HEK293T (cell line): Measurements from ENCODE around the gene TKFC.

Source experiments
- CTCF ChIA-PET: fragments of 350-600 bp; formaldehyde crosslinking; extraction: SDS; loops from one replicate; lab custom pipeline; 2021; ENCODE audit warnings: antibody characterized with exemption, inconsistent platforms; lab: Yijun Ruan, JAX
- POLR2A ChIA-PET: fragments of 350-600 bp; formaldehyde crosslinking; extraction: SDS; loops from one replicate; lab custom pipeline; 2020; ENCODE audit warnings: antibody characterized with exemption, inconsistent platforms; lab: Yijun Ruan, JAX
- DNase-seq: peaks from one replicate; pipeline ENCODE4 v3.0.0; 2012; ENCODE audit warnings: mixed read lengths; ENCODE audit errors: extremely low spot score
- ARNT ChIP-seq: fragments of 450-650 bp; IDR thresholded peaks from 2 replicates; pipeline ENCODE4 v1.6.1; 2017; ENCODE audit warnings: mild to moderate bottlenecking
- BHLHE40 ChIP-seq: fragments of 450-650 bp; IDR thresholded peaks from 2 replicates; pipeline ENCODE4 v1.6.1; 2016; ENCODE audit warnings: mild to moderate bottlenecking, moderate library complexity, borderline replicate concordance
- CTBP1 ChIP-seq: fragments of 450-650 bp; IDR thresholded peaks from 2 replicates; pipeline ENCODE4 v1.6.1; 2016; ENCODE audit warnings: borderline replicate concordance
- ELF4 ChIP-seq: fragments of 450-650 bp; IDR thresholded peaks from 2 replicates; pipeline ENCODE4 v1.6.1; 2017; ENCODE audit warnings: antibody characterized with exemption
- FOXA1 ChIP-seq: fragments of 450-650 bp; IDR thresholded peaks from 2 replicates; pipeline ENCODE4 v1.6.1; 2016; ENCODE audit warnings: mild to moderate bottlenecking
- FOXK2 ChIP-seq: fragments of 450-650 bp; IDR thresholded peaks from 2 replicates; pipeline ENCODE4 v1.6.1; 2016; ENCODE audit warnings: mild to moderate bottlenecking
- FOXM1 ChIP-seq: fragments of 450-650 bp; IDR thresholded peaks from 2 replicates; pipeline ENCODE4 v1.6.1; 2017; ENCODE audit warnings: mild to moderate bottlenecking, borderline replicate concordance
- HDGF ChIP-seq: fragments of 450-650 bp; IDR thresholded peaks from 2 replicates; pipeline ENCODE4 v1.6.1; 2017; ENCODE audit warnings: antibody characterized with exemption, borderline replicate concordance
- L3MBTL2 ChIP-seq: fragments of 450-650 bp; conservative IDR thresholded peaks from 2 replicates; pipeline ENCODE4 v1.6.1; 2016; ENCODE audit warnings: mild to moderate bottlenecking
- LEF1 ChIP-seq: fragments of 450-650 bp; IDR thresholded peaks from 2 replicates; pipeline ENCODE4 v1.6.1; 2017; ENCODE audit warnings: mild to moderate bottlenecking, borderline replicate concordance
- NFRKB ChIP-seq: fragments of 450-650 bp; IDR thresholded peaks from 2 replicates; pipeline ENCODE4 v1.6.1; 2016; ENCODE audit warnings: mild to moderate bottlenecking, moderate library complexity
- SP1 ChIP-seq: fragments of 450-650 bp; IDR thresholded peaks from 2 replicates; pipeline ENCODE4 v1.6.1; 2017
- SUZ12 ChIP-seq: fragments of 450-650 bp; IDR thresholded peaks from 2 replicates; pipeline ENCODE4 v1.6.1; 2016; ENCODE audit warnings: mild to moderate bottlenecking
- TARDBP ChIP-seq: fragments of 450-650 bp; IDR thresholded peaks from 2 replicates; pipeline ENCODE4 v1.6.1; 2016
- ZNF384 ChIP-seq: fragments of 450-650 bp; IDR thresholded peaks from 2 replicates; pipeline ENCODE4 v1.6.1; 2016
- TF ChIP-seq, protein P1 (sequence below): fragments of 450-650 bp; IDR thresholded peaks from 2 replicates; pipeline ENCODE4 v1.6.1; 2016

TKFC gene

DNA sequence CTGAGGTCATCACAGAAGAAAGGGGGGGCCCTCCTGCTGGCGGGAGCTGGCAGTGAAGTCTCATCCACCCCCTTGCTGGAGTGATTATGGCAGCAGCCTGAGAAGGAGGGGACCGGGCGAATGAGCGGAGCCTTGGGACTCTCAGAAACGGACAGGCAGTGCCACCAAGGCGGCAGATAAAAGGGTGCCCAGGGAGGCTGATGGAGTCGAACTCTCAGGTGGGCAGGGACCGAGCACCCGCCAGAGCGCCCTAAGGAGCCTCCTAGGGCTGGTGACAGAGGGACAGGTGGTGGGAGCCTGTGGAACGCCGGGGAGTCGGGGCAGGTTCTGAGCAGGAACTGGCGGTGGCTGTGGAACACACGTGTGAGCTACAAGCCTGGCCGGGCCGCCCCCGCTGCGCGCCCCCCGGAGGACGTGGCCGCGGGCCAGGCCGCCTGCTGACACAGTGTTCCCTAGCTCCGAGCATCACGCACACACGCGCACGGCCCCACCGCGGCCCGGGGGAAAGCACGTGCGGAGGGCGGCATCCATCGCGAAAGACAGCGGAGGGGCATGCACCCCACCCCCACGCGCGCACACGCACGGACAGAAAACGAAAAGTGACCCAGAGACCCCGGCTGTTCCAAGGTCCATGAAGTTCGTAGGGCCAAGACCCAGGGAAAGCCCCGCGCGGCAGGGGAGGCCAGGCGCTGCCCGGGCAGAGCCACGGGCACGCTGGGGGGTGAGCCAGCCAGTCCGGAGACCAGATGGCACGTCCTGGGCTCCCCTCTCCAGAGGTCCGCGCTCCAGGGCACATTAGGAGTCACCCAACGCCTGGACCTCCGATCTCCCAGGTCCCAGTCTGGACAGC, 38.9 kb upstream of the TKFC start:
- TF ChIP-seq HDGF (no peak), BHLHE40 (no peak), FOXK2 (no peak), FOXM1 (no peak), LEF1 (no peak), ZNF384 (no peak), SUZ12 (no peak), SP1 (no peak), NFRKB (no peak), L3MBTL2 (no peak), ARNT (no peak), ELF4 (no peak), CTBP1 (no peak), FOXA1 (no peak), TARDBP (no peak)
- TF ChIP-seq, protein P1, sequence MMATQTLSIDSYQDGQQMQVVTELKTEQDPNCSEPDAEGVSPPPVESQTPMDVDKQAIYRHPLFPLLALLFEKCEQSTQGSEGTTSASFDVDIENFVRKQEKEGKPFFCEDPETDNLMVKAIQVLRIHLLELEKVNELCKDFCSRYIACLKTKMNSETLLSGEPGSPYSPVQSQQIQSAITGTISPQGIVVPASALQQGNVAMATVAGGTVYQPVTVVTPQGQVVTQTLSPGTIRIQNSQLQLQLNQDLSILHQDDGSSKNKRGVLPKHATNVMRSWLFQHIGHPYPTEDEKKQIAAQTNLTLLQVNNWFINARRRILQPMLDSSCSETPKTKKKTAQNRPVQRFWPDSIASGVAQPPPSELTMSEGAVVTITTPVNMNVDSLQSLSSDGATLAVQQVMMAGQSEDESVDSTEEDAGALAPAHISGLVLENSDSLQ: no peak

GRCh38 chr11:61294717-61295595, 38.1 kb upstream of the TKFC start, which contains the start of gene VWCE:
Gene VWCE, minus strand, starts transcription at chr11:61295316. Its CDS starts 279 bp downstream, at chr11:61295037.
- ChIA-PET POLR2A (interaction anchor here (1.3 kb wide), 1 partner anchor 13 kb away, joined by 4 read pairs; no protein-coding TSS in a partner anchor), CTCF (no interaction called here)
- no peak for TF ChIP-seq BHLHE40
- TF ChIP-seq ELF4: no peak
- TF ChIP-seq ZNF384: no peak
- TF ChIP-seq ARNT: no peak
- no peak for TF ChIP-seq FOXM1
- TF ChIP-seq FOXK2: no peak
- no peak for TF ChIP-seq SP1
- no peak for TF ChIP-seq FOXA1
- TF ChIP-seq TARDBP: no peak
- no peak for TF ChIP-seq HDGF
- no peak for TF ChIP-seq NFRKB
- no peak for TF ChIP-seq LEF1
- TF ChIP-seq, protein P1: no peak
- no peak for TF ChIP-seq CTBP1
- TF ChIP-seq SUZ12: no peak
- TF ChIP-seq L3MBTL2: no peak
- no peak for DNase-seq

More for the DNA sequence above, 38.9 kb upstream of the TKFC start:
- DNase-seq: no peak
- CTCF ChIA-PET: no interaction called here
- POLR2A ChIA-PET: interaction anchor here (0.6 to 1.3 kb wide), 2 partner anchors 12 to 23 kb away, joined by 3 to 4 read pairs; no protein-coding TSS in a partner anchor

DNA sequence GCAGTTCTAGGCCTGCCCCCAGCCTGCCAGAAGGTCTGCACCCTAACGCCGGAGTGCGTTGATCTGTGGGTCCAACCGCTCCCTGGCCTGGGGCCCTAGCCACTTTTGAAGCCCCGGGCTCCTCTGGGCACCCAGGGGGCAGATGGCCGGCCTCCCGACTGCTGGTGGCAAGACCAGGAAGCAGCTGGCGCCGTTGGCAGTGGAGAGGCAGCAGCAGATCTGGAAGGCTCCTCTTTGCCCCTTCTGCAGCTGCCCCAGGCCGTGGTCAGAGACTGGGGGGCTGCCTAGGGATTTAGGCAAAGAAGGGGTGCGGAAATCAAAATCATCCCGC, 37.5 kb upstream of the TKFC start:
- TF ChIP-seq SUZ12 (no peak), NFRKB (no peak), LEF1 (no peak), FOXK2 (no peak), ELF4 (no peak), FOXM1 (no peak), SP1 (no peak)
- TF ChIP-seq, protein P1: no peak
- CTCF ChIA-PET: no interaction called here
- no peak for DNase-seq
- POLR2A ChIA-PET: no interaction called here

DNA sequence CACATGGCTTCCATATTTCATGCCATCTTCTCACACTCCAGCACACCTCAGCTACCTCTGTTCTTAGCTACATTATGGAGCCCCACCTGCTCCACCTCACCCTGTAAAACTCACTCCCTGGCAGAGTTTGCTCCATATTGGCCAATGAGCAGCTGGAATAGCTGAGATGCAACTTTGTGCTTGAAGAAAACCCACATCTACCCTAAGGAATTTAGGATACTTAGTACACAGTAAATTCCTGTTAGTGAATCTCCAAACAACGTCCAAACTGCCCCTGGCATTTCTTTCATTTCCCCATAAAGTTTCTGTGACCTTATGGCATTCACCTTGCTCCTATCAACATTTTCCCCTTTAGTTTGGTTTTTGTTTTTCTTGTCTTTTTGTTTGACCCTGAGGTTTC, 35.7 kb upstream of the TKFC start:
- TF ChIP-seq TARDBP: no peak
- TF ChIP-seq SP1: no peak
- TF ChIP-seq ELF4: no peak
- TF ChIP-seq SUZ12: no peak
- no peak for TF ChIP-seq L3MBTL2
- no peak for TF ChIP-seq LEF1
- TF ChIP-seq NFRKB: no peak
- TF ChIP-seq CTBP1: no peak
- TF ChIP-seq HDGF: no peak
- no peak for TF ChIP-seq FOXK2
- TF ChIP-seq FOXM1: no peak
- no peak for TF ChIP-seq FOXA1
- TF ChIP-seq ZNF384: no peak
- TF ChIP-seq ARNT: no peak
- no peak for TF ChIP-seq BHLHE40
- TF ChIP-seq, protein P1: no peak
- no peak for DNase-seq
- ChIA-PET POLR2A (no interaction called here), CTCF (no interaction called here)
